NCI-H1694 (cell line): ENCODE results near the gene RAPGEF2.

Experiments used
- DNase-seq: peaks from one replicate; lab custom pipeline; 2025; lab: John Stamatoyannopoulos, UW

Gene RAPGEF2

GRCh38 chr4:159279084-159279483 lies 176.2 kb downstream of the RAPGEF2 start:
- no peak for DNase-seq

DNA sequence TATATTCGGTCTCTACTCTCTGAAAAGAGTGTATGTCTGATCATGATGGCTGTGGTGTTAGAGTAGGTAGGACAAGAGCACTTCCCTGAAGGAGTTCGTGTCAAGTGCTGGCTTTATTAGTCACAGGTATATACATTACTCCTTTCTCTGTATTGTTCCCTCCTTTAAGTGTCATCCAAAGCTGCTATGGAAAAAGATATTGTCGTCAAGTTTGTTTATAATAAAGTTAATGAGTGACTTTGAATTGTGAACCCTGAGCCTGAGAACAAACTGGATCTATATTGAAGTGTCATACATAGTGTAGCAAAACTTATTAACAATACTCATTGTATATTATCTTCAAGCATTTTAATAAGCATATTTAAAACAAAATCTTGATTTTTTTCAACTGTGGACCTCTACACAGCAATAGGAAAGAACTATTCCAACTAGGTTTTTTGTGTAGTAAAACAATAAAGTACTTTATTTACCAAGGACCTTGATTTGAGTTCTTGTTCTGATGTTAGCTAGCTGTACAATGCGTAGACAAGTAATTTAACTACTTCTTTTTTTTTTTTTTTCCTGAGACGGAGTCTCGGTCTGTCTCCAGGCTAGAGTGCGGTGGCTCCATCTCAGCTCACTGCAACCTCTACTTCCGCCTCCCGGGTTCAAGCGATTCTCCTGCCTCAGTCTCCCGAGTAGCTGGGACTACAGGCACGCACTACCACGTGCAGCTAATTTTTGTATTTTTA lies 177.7 kb downstream of the RAPGEF2 start:
- DNase-seq = no peak

GRCh38 chr4:159281771-159282170 lies 178.9 kb downstream of the RAPGEF2 start:
- DNase-seq = no peak

DNA sequence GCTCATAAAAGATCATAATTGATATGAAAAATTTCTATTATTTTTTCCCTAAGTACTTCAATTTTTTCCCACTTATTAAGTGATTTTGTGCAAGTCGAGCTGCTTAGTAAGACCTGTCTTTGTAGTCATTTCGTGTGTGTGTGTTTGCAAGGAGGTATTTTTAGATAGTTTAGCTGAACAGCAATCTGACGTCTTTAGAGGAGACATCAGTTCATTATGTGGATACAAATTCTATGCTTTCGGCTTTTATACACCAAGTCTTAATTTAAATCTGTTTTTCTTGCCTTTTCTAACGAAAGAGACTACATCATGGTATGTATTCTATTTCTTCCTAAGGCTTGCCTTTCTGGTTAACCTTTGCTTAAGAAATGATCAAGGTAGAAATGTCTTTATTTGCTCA lies 179.4 kb downstream of the RAPGEF2 start:
- no peak for DNase-seq

GRCh38 chr4:159282944-159283343 lies 180.1 kb downstream of the RAPGEF2 start:
- DNase-seq = no peak

GRCh38 chr4:159283696-159284095 lies 180.8 kb downstream of the RAPGEF2 start:
- DNase-seq = no peak

GRCh38 chr4:159284113-159284512 lies 181.2 kb downstream of the RAPGEF2 start:
- no peak for DNase-seq

DNA sequence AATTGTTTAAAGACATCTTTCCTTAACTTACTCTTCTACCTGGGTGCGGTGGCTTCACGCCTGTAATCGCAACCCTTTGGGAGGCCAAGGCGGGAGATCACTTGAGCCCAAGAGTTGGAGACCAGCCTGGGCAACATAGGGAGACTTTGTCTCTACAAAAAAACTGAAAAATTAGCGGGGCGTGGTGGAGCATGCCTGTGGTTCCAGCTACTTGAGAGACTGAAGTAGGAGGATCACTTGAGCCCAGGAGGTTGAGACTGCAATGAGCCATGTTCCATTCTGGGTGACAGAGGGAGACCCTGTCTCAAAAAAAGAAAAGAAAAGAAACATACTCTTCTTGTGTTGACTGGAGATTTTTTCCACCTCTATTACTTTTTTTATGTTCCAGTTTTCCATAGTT lies 181.9 kb downstream of the RAPGEF2 start:
- no peak for DNase-seq

DNA sequence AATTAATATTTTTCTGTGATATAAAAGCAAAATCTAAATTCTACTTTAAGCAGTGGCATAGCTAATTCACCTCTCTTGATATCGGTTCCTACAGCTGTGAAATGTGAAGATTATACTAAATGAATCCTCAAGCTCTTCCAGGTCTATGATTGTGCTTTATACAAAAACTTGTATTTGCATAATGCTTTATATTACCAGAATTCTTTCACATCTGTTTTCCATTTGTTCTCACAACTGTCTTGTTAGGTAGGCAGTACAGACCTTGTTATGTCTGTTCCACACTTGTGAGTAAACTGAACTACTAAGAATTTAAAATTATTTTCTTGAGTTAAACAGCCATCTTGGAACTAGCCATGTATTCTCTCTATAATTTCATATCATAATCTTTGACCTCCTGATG lies 184.9 kb downstream of the RAPGEF2 start:
- no peak for DNase-seq

DNA sequence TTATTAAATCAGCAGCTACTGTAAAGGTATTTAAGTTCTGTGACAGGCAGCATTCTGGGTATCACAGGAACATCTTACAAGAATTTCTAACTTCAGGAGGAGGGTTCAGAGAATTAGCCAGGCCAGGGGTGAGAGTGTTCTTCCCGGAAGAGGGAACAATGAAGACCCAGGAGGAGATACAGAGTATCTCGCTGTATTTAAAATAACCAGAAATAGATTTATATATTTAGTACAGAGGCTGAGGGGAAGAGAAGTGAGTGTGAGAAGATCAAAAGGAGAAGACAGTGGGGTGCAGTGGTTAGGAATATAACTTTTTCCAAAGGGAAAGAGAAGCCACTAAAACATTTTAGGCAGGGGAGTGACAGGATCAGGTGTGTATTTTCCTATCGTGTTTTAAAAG lies 186.8 kb downstream of the RAPGEF2 start:
- no peak for DNase-seq

DNA sequence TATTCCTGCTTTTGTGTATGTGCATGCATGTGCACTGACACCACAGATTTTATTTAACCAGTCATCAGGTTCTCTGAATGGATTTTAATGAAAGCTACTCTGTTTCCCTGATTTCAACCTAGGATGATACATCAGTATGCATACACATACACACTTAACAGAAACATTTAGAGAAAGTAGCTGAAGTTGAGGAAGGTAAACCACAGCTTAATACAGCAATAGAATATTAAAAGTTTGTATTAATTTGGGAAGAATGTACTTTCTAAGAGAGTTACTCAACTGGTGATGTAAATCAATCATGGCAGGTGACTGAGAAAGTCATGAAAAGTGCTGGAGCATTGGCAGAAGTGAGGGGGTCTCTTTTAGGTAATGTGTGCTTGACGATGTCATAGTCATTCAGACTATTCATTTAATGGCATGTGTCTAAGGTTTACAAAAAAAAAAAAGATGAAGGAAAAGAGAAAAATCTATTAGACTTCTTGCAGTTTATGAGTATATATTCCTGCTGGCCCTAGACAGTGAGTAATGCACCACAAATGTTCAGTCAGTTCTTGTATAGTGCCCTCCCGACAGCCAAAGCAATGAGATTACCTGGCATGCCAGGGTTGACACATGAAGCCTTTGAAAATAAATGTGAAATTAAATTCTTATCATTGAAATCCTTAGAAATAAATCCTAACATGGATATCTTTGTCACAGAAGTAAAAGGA lies 187.6 kb downstream of the RAPGEF2 start:
- DNase-seq = no peak

DNA sequence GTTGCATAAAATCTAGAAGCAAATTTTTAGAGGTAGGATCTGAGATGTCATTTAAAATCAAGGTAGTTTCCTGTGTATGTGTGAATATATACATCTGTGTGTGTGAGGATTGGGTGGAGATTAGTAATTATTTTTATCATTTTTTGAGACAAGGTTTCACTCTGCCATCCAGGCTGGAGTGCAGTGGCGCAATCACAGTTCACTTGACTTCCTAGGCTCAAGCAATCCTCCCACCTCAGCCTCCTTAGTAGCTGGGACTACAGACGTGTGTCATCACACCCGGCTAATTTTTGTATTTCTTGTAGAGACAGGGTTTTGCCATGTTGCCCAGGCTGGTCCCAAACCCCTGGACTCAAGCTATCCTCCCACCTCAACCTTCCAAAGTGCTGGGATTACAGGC lies 188.3 kb downstream of the RAPGEF2 start:
- DNase-seq = no peak

- DNase-seq = no peak
Observed at GRCh38 chr4:159292137-159292896, 189.4 kb downstream of the RAPGEF2 start.

GRCh38 chr4:159293811-159294515 lies 191.1 kb downstream of the RAPGEF2 start:
- no peak for DNase-seq

- DNase-seq = no peak
Observed at GRCh38 chr4:159296061-159296460, 193.2 kb downstream of the RAPGEF2 start.

DNA sequence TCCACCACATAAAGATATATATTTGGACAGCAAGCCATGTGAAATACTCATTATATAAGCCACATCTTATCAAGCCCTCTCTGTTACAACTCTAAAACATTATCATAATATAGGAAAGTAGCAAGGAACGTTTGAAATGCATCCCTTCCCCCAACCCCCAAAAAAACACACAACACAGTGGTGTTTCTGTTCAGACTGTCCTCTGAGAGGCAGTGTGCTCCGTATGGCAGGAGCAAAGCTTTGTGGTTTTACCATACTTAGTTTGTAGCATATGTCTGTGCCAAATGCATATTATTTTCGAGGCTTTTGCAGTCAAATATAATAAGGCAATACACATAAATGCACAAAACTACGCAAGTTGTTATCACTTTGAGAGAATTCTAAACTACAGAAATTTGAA lies 194.2 kb downstream of the RAPGEF2 start:
- DNase-seq = no peak

GRCh38 chr4:159298502-159298901 lies 195.6 kb downstream of the RAPGEF2 start:
- DNase-seq = no peak

GRCh38 chr4:159303435-159303834 lies 200.6 kb downstream of the RAPGEF2 start:
- DNase-seq = no peak

GRCh38 chr4:159305129-159305528 lies 202.2 kb downstream of the RAPGEF2 start:
- no peak for DNase-seq

DNA sequence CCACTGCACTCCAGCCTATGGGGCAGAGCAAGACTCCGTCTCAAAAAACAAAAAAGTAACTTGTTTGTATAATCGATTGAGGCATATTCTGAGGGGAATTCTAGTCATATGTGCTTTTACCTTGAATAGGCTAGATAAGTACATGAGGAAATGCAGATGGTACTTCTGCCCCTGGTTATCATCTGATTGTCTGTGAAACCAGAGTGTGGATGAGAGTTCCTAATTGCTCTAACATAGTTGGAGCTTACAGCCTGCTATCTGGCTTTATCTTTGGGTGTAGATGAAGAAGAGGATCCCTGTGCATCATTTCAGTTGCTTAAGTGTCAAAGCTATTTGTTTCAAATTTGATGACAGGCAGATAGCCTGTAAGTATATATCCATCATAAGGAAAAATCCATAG lies 205.1 kb downstream of the RAPGEF2 start:
- no peak for DNase-seq

DNA sequence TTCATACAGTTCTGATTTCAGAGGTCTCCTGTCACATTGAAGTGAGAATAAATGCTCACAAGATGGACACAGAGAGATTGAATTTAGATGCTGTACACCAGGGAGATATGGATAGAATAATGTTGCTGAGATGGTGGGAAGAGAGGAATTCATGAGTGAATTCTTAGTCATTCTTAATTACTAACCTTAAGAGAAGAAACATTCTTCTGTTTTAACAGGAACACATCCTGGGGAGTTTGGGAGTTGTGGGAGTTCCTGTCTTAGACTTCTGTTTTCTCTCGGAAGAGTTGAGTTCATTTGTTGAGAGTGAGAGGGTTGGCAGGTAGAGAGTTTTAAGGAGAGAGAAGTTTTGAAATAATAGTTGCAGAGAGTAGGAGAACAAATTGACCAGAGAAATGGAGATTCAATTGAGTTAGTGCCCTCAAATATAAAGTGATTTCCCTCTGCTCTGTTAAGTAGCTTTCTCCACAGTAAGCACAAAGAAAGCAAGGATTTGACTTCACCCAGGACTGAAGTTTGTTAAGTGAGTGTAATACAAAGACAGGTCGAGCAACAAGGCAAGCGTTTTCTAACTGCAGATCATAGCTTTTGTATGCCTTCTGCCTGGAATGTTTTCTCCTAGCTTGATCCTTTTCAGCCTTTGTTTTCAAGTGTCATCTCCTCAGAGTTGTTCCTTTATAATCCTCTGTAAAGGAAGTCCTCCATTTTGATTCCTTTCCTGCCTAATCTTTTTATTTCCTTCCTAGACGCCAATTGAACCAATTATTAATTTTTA lies 205.9 kb downstream of the RAPGEF2 start:
- DNase-seq = no peak

GRCh38 chr4:159312236-159312635 lies 209.4 kb downstream of the RAPGEF2 start:
- no peak for DNase-seq
